ENCODE measurements around the gene HDHD5.

The HDHD5 gene

DNA sequence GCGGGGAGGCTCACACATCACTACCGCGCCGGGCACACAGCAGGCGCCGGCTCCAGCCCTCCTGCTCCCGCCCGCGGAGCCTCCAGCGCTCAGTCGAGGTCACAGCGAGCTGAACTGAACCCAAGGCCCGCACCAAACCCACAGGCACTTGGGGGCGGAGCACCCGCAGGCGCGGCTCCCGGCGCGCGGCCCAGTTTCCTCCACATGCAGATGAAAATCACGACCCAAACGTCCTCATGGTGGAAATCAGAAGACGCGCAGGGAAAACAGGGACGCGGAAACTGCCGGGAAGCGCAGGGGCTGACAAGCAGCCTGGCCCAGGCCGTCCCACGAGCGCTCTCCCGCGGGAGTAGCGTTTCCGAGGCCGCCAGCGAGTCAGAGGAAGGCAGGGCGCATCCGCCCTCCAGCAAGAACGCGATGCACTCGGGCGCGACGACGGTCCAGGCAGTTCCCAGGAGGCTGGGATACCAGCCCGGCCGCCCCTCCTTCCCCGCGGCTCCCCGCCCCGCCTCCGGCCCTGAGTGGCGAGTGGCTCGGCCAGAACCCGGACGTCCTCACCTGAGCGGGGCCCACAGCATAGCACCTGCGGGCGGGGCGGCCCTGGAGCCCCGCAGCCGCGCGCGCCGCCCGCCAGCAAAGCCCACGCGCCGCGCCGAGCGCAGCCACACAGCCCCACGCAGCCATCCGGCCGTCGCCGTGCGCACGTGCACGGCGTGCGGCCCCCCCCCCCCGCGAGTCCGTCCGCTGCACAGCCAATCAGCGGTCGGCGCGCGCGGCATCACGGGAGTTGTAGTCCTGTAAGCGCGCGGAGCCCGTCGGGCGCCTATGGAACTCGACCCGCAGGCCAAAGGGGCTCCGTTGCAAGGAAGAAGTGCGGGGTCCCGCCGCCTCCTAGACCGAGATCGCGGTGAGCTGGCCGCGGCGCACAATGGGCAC lies at the start of gene HDHD5:
Gene HDHD5 (minus strand): TSS at position 710 of the 936 bp plus-strand sequence. CDS start 26 bp downstream, at position 684.
- peak; percentile 94 for DNase-seq (ENCODE audit: low spot score)

DNA sequence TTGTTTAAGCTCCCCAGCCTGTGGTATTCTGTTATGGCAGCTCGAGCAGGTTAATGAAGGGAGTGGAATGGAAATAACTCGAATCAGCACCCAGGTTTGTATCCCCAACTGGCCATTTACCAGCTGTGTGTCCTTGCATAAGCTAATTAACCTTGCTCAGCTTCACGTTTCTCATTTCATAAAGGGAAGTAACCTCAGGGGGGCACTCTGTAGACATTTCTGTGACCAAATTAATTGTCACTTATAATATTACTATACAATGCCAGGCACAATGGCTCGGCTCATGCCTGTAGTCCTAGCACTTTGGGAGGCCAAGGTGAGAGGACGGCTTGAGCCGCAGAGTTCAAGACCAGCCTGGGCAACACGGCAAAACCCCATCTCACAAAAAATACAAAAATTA lies 46.4 kb upstream of the HDHD5 start:
- DNase-seq (ENCODE audit: low spot score) = no peak

DNA sequence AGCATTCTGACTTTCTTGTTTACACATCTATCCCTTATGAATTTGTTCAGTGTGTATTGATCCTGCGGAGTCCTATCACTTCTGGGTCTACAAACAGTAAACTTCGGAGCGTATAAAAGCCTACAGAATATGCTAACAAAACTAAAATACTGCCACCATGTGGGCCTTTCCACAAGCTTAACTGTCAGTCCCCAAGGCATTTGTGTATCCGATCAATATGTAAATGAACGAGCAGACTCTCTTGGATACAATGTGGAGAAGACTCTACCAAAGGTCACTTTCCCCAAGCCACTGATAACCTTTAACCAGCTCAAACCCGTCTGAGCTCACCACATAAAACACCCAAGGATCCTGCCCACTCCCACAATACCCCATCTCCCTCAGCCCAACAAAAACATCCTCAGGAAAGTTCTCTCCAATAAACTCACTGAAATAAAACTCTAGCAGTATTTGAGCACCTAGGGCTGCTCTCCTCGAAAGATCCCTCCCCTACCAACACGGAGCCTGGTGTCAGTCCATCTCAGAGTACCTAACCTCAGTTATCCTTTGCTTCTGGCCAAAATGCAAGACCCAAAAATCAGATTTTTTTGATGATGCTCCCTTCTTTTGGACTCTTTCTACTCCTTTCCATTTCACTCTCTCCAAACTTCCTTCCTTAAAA lies 42.3 kb upstream of the HDHD5 start:
- no peak for DNase-seq (ENCODE audit: low spot score)

DNA sequence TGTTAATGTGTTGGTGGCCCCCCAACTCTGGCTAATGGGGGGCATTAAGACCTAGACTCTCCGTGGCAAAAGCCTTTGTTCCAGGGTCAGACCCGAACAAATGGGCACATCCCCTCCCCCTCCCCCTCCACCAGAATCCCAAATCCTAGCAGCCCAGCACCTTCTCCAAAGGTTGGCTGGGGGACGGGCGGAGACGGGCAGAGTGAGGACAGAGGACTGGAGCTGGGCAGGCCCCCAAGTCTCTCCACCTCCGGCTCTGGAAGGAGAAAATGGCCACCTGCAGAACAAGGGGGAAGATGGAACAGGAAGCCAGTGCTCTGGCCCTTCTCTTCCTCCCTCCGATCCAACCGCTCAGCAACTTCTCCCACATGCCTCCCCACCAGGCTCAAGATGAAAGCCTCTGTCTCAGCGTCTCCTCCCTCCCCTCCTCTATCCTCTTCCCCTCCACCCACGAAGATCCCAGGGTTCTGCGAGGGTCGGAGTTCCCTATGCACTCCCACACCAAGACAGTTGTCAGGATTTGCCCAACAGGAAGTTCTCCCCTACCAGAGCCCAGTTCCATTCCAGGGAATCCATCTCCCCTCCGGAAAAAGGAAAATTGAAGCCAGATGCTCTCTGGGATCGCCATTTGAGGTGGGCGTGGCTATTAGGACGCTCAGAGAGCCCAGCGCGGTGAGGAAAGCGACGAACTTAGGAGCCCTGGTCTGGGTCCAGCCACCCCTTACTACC lies 40.1 kb upstream of the HDHD5 start:
- DNase-seq (ENCODE audit: low spot score) = peak; percentile 83

DNA sequence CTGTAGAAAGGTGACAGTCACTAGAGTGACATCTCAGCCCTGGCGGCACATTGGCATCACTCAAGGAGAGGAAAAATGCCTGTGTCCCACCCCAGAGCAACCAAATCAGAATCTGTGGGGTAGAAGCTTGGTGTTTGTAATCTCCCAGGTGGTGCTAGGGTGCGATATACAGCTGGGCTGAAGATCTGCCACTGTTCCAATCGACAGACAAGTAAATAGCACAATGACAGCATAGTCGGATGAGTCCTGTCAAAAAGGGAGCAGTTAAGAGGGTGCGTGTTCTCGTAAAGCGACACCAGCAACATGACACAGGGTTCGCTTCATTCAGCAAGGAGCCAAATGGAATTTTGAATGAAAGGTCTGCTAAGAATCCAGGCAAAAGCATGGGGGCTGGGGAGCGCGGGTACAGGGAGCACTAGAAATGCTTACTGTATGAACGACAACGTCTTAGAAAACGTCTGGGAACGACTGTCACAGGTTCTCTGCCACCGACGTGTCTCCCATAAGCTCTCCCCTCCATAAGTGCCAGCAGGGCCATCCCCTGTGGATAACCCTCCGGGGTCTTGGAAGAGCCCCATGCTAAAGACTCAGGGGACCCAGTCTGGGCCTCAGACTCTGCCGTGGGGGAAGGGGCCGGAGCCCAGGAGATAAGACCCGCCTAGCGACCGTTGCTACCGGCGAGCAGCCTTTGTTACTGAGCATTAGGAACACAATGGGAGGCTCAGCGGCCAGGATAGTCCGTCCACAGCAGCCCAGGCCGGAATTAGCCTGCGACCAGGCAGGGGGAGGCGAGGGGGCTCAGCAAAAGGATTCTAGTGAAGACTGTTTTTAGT lies 39.3 kb upstream of the HDHD5 start:
- peak; percentile 74 for DNase-seq (ENCODE audit: low spot score)

DNA sequence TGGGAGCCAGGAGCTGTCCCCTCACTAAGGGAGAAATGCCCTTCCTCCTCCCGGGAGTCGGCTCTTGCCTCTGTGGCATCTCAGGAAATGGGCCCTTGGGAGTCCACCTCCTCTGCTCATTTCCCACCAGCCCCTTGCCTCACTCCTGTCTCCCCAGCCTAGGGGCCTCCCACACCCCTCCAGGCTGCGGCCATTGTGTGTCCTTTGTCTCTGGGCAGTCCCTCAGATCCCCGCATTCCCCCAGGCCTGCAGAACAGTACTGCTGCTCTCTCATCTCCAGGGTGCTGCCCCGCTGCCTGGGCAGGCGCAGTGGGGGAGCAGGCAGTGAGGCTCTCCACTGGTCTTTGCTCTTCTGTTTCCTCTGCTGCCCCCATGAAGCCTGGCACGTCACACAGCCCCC lies 35.1 kb upstream of the HDHD5 start:
- peak; percentile 34 for DNase-seq (ENCODE audit: low spot score)

DNA sequence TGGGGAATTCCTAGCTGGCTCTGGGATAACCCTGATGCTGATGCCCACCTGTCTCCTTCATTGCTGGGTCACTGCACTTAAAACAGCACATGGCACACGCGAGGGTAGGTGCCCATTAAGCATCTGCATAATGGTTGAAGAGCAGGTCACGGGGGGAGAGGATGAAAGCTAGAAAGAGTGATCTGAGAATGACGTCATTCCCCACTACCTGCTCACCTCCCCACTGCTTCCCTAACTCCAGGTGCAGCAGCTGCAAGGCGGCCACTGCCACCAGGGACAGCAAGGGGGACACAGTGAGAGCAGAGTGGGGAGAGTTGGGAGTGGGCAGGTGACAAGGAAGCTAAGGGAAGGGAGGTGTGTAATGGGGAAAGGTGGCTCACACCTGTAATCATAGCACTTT lies 33.1 kb upstream of the HDHD5 start:
- peak; percentile 36 for DNase-seq (ENCODE audit: low spot score)

DNA sequence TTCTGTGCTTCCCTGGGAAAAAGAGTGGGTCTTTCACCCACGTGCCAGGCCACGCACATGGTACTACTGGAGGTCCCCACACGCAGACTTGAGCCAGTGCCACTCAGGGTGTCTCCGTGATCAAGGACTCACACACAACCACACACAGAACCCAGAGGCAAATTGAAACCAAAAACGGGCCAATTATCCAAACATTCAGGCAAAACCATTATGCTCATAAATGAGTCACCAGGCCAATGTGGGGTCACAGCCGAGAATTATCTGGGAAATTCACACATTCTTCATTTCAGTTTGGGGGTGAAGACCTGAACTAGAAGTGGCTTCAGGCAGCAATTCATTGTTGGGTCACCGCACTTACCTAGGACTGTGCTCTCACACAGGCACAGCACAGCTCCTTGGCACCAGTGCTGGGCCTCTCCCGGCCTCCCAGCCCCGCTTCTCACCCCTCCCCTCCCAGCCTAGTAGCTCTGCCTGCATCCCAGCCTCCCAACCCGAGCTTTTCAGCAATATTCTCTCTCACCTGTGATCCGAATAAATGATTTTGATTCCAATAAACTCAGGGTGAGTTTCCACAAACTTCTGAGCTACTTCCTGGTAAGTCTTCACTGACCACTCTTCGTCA lies 32.2 kb upstream of the HDHD5 start:
- no peak for DNase-seq (ENCODE audit: low spot score)

DNA sequence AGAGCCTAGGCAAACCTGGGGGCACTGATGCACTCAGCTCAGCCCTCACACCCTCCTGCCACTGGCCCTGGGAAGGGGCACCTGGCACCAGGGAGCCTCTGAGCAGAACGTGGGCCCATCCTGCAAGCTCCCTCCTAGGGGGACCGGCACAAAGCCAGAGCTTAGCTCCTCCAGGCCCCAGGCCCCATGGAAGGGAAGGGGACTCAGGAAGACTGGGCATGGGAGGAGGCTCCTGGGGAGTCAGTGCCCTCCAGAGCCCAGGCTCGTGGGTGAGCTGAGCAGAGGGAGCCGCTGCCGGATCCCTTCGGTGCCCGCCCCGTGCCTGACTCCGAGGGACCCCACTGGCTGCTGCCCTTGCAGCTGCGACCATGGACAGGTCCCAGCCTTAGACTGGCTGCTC lies 31.6 kb upstream of the HDHD5 start:
- DNase-seq (ENCODE audit: low spot score) = no peak

DNA sequence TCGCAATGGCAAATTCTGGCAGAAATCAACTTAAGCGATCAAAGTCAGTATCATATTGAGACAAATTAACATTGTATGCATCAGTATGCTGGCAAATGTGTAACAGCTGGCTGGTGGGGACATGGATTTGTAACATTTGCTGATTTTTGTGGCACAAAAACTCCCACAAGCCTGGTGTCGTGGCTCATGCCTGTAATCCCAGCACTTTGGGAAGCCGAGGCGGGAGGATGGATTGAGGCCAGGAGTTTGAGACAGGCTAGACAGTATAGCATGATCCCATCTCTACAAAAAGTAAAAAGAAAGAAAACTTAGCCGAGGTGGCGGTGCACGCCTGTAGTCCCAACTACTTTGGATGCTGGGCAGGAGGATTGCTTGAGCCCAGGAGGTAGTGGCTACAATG lies 17.6 kb upstream of the HDHD5 start:
- DNase-seq (ENCODE audit: low spot score) = no peak

DNA sequence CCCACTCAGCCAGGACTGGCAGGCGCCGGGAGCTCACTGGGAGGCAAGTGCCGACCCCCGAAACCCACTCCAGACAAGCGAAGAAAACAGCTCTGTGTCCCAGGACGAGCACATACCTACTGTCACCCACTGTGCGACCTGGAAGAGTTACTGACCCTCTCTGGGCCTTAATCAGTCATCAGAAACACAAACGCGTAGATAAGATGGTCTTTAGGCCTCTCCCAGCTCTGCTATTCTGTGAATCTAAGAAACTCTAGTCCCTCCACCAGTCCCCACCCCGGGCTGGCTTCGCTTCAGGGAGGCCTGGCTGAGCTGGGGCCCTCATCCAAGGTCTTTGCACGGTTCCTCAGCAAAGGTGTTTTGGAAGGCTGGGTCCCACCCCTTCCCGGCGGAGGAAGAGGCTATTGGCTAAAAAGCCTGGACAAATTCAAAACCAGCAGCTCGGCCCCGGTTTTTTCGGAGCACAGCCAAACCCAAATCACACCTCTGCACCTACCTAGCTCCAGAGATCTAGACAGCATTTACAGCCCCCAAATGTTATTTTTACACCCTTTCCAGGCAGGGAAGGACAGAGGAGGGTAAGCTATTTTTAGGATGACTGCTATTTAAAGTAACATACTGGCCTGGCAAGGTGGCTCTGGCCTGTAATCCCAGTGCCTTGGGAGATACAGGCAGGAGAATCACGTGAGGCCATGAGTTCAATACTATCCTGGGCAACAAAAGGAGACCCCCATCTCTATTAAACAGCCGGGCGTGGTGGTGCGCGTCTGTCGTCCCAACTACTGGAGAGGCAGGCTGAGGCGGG lies 13.2 kb upstream of the HDHD5 start:
- peak; percentile 70 for DNase-seq (ENCODE audit: low spot score)

DNA sequence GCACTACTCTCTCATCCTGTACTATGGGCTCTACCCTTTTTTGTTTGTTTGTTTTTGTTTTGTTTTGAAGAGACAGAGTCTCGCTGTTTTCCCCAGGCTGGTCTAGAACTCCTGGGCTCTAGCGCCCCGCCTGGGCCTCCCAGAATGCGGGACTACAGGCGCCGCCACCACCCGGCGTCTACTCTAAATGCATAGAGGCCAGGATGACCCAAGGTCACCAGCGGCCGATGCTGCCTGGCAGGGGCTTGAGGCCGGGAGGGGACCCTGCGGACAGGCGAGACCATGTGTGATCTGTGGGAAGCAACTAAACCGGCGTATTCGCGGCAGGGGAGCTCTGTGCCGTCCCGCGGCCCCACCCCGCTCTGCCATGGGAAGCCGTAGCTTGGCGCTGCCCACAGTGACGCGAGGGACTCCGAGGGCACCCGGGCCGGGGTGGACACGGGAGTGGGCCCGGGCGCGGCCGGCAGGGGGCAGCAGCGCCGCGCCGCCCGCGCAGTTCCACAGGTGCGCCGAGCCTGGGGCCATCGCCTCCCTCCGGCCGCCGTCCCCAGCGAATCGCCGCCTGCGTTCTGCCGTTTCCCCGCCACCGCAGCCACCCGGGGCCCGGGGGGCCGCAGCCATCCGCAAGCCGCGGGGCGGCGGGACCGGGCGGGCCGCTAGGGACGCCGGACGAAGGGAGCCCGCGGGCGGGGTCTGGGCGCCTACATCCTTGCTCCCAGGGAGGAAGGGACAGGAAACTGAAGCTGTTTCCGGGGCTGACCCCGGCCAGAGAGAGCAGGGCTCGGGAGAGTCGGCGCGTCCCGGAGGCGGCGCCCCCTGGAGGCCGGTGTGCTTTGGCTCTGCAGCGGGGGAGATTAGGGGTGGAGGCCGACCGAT lies 12.3 kb upstream of the HDHD5 start:
- DNase-seq (ENCODE audit: low spot score) = peak; percentile 90

DNA sequence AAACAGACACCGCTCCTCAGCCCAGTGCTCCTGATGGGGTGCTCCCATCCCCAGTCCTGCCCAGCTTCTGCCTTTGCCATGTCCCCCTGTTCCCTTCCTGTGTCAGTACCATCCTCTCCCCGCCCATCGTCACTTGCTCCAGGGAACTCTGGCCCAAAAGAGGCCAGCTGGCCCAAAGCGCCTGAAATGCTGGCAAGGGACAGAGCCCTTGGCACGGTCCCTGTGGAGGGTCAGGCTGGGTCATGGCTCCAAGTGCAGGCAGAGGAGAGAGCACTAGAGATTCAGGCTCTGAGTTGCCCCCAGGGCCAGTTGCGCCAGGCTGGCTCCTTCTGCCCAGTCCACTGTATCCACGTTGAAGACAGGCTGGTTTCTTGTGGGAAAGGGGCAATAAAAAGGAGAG lies 8.4 kb upstream of the HDHD5 start:
- DNase-seq (ENCODE audit: low spot score) = no peak

DNA sequence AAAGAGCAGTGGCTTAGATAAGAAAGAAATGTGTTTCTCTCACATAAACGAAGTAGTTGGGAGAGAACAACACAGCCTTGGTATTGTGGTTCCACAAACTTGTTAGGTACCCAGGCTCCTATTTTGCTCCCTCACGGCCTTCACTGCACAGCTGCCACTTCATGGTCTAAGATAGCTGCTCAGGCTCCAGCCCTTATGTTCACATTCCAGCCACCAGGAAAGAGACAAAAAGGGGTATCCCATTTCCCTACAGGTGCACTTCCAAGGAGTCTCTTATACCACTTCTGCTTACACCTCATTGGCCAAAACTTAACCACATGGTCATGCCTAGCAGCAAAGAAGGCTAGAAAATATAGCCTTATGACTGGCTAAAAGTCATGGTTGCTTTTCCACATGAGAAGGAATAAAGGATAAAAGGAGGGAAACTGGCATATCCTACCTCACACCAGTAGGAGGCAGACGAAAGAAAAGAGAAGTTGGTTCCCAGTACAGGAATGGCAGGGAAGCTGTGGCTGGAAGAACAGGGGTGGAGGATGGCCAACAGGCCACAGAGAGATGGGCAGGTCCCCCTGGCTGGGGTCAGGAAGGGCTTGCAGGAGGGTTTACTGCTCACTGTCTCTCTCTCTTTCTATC lies 5.4 kb upstream of the HDHD5 start:
- no peak for DNase-seq (ENCODE audit: low spot score)

DNA sequence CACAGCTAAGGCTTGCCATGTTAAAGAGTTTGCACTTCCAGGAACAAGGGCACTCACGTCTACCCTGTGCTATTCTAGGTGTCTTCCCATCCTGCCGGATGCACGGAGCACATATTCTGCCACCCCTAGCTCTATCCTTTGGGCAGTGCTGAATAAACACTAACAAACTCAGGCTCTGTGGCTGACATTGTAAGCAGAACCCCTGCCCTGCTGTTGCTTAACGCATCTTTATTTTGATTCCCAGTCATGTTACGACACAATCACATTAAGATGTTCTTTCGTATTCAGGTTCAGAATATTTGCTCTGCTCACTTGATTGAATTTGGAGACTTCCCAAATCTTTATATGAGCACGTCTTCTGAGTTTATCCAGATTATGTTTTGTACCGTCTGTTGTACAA lies 3.7 kb upstream of the HDHD5 start:
- no peak for DNase-seq (ENCODE audit: low spot score)

DNA sequence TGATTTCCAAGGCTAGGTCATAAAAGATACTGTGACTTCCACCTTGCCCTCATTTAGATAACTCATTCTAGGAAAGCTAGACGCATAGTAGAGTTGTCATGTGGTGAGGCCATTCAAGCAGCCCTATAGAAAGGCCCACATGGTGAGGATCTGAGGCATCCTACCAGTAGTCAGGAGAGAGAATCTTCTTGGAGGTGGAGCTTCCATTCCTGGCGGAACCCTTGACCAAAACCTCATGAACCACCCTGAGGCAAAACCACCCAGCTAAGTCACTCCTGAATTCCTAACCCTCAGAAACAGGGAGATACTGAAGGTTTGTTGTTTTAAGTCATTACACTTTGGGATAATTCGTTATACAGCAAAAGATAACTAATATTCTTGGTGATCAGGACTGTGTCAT lies 2.9 kb upstream of the HDHD5 start:
- DNase-seq (ENCODE audit: low spot score) = no peak

DNA sequence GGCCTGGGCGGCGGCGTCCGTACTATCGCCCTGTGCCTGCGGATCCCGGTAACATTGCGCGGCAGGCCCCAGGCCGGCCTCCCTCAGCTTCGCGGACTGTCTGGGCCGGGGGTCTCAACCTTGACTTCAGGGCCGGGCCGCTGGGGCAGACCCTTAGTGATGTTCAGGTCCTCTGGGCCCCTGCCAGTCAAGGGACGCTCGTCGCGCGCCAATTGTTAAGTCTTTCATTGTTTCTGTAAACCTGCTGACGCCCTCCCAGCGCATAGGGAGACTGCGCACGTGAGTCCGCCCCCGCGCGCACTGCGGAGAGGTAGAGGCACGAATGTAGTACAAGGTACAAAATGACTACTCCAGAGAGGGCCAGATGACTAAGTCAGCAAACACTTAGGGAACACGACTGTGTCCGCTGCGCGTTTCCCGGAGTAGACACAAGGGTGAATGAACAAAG lies 451 bp upstream of the HDHD5 start:
- no peak for DNase-seq (ENCODE audit: low spot score)

DNA sequence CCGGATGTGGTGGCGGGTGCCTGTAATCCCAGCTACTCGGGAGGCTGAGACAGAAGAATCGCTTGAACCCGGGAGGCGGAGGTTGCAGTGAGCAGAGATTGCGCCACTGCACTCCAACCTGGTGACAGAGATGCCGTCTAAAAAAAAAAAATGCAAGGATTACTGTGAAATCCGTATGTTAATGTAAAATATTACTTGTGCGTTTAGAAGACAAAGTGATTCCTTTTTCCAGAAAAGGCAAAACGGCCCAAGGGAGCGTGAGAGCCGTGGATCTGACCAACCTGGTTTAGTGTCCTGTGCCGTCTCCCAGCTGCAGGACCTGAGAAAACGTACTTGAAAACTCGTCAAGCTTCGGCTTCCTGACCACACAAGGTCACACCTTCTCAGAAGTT lies 905 bp downstream of the HDHD5 start:
- DNase-seq (ENCODE audit: low spot score) = no peak

DNA sequence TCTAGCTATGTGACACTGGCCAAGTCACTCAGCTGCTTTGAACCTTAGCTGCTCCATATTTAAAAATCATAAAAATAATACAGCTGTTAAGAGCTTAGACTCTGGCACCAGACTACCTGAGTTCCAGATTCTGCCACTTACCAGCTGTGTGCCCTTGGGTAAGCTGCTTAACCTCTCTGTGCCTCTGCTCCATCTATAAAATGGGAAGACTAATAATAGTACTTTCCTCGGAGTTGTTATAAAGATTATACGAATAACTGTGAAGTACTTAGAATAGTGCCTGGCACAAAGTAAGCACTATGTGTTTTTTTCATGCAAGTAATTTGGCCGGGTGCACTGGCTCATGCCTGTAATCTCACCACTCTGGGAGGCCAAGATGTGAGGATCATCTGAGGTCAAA lies 1.4 kb downstream of the HDHD5 start:
- no peak for DNase-seq (ENCODE audit: low spot score)
